HUES64 (cell line): ENCODE data around the gene ARHGAP26.

ENCODE experiments used
- H3K27ac ChIP-seq: 2 replicates; pipeline ENCODE4 v1.7.0; 2013; ENCODE audit warnings: low read depth, low read length, inconsistent platforms
- H3K27me3 ChIP-seq: 2 replicates; pipeline ENCODE4 v1.6.1; 2013; ENCODE audit warnings: mild to moderate bottlenecking, low read length; ENCODE audit not compliant: insufficient read depth
- H3K36me3 ChIP-seq: 2 replicates; pipeline ENCODE4 v1.6.1; 2013; ENCODE audit warnings: mild to moderate bottlenecking, low read length; ENCODE audit not compliant: insufficient read depth
- H3K4me1 ChIP-seq: 2 replicates; pipeline ENCODE4 v1.6.1; 2013; ENCODE audit warnings: mild to moderate bottlenecking, low read length, moderate library complexity; ENCODE audit not compliant: insufficient read depth
- H3K4me3 ChIP-seq: 2 replicates; pipeline ENCODE4 v1.5.1; 2013; ENCODE audit warnings: mild to moderate bottlenecking, low read length, moderate library complexity
- H3K9ac ChIP-seq: 2 replicates; pipeline ENCODE4 v1.6.1; 2013; ENCODE audit warnings: mild to moderate bottlenecking, low read depth, low read length
- H3K9me3 ChIP-seq: 2 replicates; pipeline ENCODE4 v1.6.1; 2013; ENCODE audit warnings: low read depth, low read length; ENCODE audit not compliant: insufficient read depth
- WGBS: fragments of 150-250, 120-280 bp; methylation state at CpG from one replicate; pipeline ENCODE4 v1.1.7; 2013; ENCODE audit warnings: missing lambda C conversion rate; 5-methylcytosine and 5-hydroxymethylcytosine counted together

The ARHGAP26 gene

GRCh38 chr5:143147902-143148301 is 377.7 kb downstream of the ARHGAP26 start:
- no peak overlapping the region for H3K9ac ChIP-seq
- no peak overlapping the region for H3K4me3 ChIP-seq
- H3K27ac ChIP-seq = no peak overlapping the region
- H3K9me3 ChIP-seq = no peaks in the 10 kb centered on the region
- WGBS = 96% methylated on average over 6 of the region's 6 CpGs
- H3K36me3 ChIP-seq = 0 out of 2 replicates have a peak, but pooled peaks cover 3% of the 10 kb centered on the region
- H3K4me1 ChIP-seq = no peaks in the 10 kb centered on the region
- H3K27me3 ChIP-seq = no peaks in the 10 kb centered on the region

DNA sequence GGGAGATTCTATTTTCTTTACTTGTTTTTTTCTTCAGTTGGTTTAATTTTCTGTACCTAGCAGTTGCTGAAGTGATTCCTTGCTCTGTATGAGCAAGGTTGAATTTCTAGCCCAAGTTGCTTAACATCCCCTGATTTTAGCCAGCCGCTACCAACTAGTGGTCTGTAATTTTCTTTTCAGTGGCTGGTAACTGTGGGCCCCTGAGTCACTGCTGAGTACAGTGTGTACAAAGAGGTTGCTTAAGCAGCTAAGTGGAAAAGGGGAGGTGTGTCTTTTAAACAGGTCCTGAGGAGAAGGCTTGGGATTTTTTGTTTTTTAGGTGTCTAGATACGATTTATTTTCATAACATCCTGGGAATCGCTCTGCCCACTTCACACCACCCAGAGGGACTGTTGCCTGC is 378.6 kb downstream of the ARHGAP26 start:
- Histone ChIP-seq H3K4me3 (no peak overlapping the region), H3K4me1 (no peaks in the 10 kb centered on the region), H3K27ac (no peak overlapping the region), H3K36me3 (0 out of 2 replicates have a peak, but pooled peaks cover 3% of the 10 kb centered on the region), H3K27me3 (no peaks in the 10 kb centered on the region), H3K9me3 (no peaks in the 10 kb centered on the region), H3K9ac (no peak overlapping the region)
- WGBS = 95% methylated on average over 1 of the region's 3 CpGs

- Histone ChIP-seq H3K27me3 (no peaks in the 10 kb centered on the region), H3K9me3 (no peaks in the 10 kb centered on the region), H3K36me3 (0 out of 2 replicates have a peak, but pooled peaks cover 3% of the 10 kb centered on the region), H3K9ac (no peak overlapping the region), H3K4me3 (no peak overlapping the region), H3K4me1 (peaks cover 4% of the 10 kb centered on the region; the same call in 1 of the 2 replicates), H3K27ac (no peak overlapping the region)
These were observed 379.6 kb downstream of the ARHGAP26 start for GRCh38 chr5:143149759-143150158.

DNA sequence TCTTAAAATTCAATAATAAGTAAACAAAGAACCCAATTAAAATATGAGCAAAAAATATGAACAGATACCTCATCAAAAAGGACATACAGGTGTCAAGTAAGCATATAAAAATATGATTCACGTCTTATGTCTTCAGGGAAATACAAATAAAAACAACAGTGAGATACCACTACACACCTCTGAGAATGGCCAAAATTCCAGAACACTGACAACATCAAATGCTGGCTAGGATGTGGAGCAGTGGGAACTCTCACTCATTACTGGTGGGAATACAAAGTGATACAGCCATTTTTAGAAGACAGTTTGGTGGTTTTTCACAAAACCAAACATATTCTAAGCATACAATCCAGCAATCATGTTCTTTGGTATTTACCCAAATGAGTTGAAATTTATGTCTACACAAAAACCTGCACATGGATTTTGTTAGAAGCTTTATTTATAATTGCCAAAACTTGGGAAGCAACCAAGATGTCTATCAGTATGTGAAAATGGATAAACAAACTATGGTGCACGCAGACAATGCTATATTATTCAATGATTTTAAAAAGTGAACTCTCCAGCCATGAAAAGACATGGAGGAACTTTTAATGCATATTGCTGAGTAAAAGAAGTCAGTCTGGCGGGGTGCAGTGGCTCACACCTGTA is 381.0 kb downstream of the ARHGAP26 start:
- H3K36me3 ChIP-seq = 0 out of 2 replicates have a peak, but pooled peaks cover 3% of the 10 kb centered on the region
- no peak overlapping the region for H3K9ac ChIP-seq
- no peaks in the 10 kb centered on the region for H3K9me3 ChIP-seq
- 99% methylated on average over 3 of the region's 3 CpGs for whole genome bisulfite sequencing
- H3K27me3 ChIP-seq = no peaks in the 10 kb centered on the region
- peaks cover 12% of the 10 kb centered on the region; the same call in 1 of the 2 replicates for H3K4me1 ChIP-seq
- H3K27ac ChIP-seq = no peak overlapping the region
- H3K4me3 ChIP-seq = no peak overlapping the region

DNA sequence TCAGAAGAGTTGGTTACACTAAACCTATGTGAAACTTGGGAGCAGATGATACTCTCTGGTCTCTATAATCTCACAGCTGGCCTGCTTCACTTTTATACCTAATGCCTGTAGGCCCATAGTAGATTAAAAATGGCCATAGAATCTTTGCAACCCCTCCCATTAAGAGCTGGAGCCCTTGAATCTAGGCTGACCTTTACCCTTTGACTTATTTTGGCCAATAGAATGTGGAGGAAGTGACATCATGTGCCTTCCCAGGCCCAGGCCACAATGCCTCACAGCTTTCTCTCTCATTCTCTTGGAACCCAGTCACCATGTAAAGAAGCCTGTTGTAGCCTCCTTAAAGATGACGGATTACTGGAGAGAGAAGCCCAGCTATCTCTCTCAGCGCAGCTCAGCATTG is 382.3 kb downstream of the ARHGAP26 start:
- Histone ChIP-seq H3K9me3 (no peaks in the 10 kb centered on the region), H3K36me3 (0 out of 2 replicates have a peak, but pooled peaks cover 3% of the 10 kb centered on the region), H3K9ac (no peak overlapping the region), H3K27me3 (no peaks in the 10 kb centered on the region), H3K4me3 (no peak overlapping the region), H3K27ac (no peak overlapping the region), H3K4me1 (peaks cover 12% of the 10 kb centered on the region; the same call in 1 of the 2 replicates)
- WGBS = 95% methylated on average over 2 of the region's 2 CpGs

- WGBS = 96% methylated on average over 7 of the region's 7 CpGs
These were observed 383.3 kb downstream of the ARHGAP26 start for GRCh38 chr5:143153332-143154119.

GRCh38 chr5:143154510-143155370 is 384.6 kb downstream of the ARHGAP26 start:
- Histone ChIP-seq H3K9ac (no peak overlapping the region), H3K4me1 (peaks cover 12% of the 10 kb centered on the region; the same call in 1 of the 2 replicates), H3K36me3 (no peaks in the 10 kb centered on the region), H3K27ac (0 out of 2 replicates have a peak overlapping the region, but pooled peaks have one; percentile 8), H3K27me3 (no peaks in the 10 kb centered on the region), H3K4me3 (no peak overlapping the region), H3K9me3 (no peaks in the 10 kb centered on the region)
- WGBS = 67% methylated on average over 5 of the region's 5 CpGs

More at GRCh38 chr5:143153332-143154119, 383.3 kb downstream of the ARHGAP26 start:
- no peaks in the 10 kb centered on the region for H3K36me3 ChIP-seq
- no peaks in the 10 kb centered on the region for H3K9me3 ChIP-seq
- H3K27me3 ChIP-seq = no peaks in the 10 kb centered on the region
- peaks cover 12% of the 10 kb centered on the region; the same call in 1 of the 2 replicates for H3K4me1 ChIP-seq
- H3K4me3 ChIP-seq = no peak overlapping the region
- H3K9ac ChIP-seq = no peak overlapping the region
- no peak overlapping the region for H3K27ac ChIP-seq

GRCh38 chr5:143155455-143155854 is 385.3 kb downstream of the ARHGAP26 start:
- no peak overlapping the region for H3K27ac ChIP-seq
- H3K4me1 ChIP-seq = peaks cover 12% of the 10 kb centered on the region; the same call in 1 of the 2 replicates
- H3K36me3 ChIP-seq = no peaks in the 10 kb centered on the region
- H3K27me3 ChIP-seq = no peaks in the 10 kb centered on the region
- no peak overlapping the region for H3K4me3 ChIP-seq
- WGBS = 68% methylated on average over 3 of the region's 3 CpGs
- H3K9ac ChIP-seq = no peak overlapping the region
- no peaks in the 10 kb centered on the region for H3K9me3 ChIP-seq

DNA sequence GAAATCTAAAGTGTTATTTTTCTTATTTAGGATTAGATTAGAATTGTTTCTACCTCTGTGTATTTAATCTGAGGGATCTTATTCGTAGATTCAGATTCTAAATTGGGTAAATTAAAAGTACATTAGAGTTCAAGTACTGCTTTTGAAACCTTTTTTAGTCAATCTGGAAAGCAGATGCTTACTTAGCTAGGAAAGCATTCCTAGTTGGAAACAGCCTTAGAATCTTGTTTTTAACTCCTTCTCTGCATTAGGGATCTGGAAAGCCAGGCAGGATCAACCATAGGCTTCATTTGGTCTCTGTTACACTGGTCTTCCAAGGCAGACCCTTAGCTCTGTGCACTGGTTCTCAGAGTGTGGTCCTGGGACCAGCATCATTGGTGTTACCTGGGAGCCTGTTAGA is 385.9 kb downstream of the ARHGAP26 start:
- WGBS = 88% methylated on average over 1 of the region's 1 CpG
- no peak overlapping the region for H3K27ac ChIP-seq

GRCh38 chr5:143156572-143156971 is 386.4 kb downstream of the ARHGAP26 start:
- Histone ChIP-seq H3K27me3 (no peaks in the 10 kb centered on the region), H3K36me3 (no peaks in the 10 kb centered on the region), H3K9ac (no peak overlapping the region), H3K9me3 (no peaks in the 10 kb centered on the region), H3K27ac (no peak overlapping the region), H3K4me1 (peaks cover 12% of the 10 kb centered on the region; the same call in 1 of the 2 replicates), H3K4me3 (no peak overlapping the region)
- 93% methylated on average over 4 of the region's 4 CpGs for WGBS

More for the DNA sequence above, 385.9 kb downstream of the ARHGAP26 start:
- peaks cover 12% of the 10 kb centered on the region; the same call in 1 of the 2 replicates for H3K4me1 ChIP-seq
- H3K27me3 ChIP-seq = no peaks in the 10 kb centered on the region
- H3K9me3 ChIP-seq = no peaks in the 10 kb centered on the region
- H3K9ac ChIP-seq = no peak overlapping the region
- no peak overlapping the region for H3K4me3 ChIP-seq
- H3K36me3 ChIP-seq = no peaks in the 10 kb centered on the region
